GM18867 (cell line): Measurements from ENCODE around the gene ALG12.
A peak's percentile ranks its signal among the peaks of the same experiment; 100 is the strongest.

Source experiments
- ATAC-seq: cut with Tn5 transposase; IDR thresholded peaks from one replicate; pipeline ENCODE4 v1.9.1; 2021; ENCODE audit warnings: mild to moderate bottlenecking, moderate library complexity; ENCODE audit not compliant: unreplicated experiment

ALG12 gene

DNA sequence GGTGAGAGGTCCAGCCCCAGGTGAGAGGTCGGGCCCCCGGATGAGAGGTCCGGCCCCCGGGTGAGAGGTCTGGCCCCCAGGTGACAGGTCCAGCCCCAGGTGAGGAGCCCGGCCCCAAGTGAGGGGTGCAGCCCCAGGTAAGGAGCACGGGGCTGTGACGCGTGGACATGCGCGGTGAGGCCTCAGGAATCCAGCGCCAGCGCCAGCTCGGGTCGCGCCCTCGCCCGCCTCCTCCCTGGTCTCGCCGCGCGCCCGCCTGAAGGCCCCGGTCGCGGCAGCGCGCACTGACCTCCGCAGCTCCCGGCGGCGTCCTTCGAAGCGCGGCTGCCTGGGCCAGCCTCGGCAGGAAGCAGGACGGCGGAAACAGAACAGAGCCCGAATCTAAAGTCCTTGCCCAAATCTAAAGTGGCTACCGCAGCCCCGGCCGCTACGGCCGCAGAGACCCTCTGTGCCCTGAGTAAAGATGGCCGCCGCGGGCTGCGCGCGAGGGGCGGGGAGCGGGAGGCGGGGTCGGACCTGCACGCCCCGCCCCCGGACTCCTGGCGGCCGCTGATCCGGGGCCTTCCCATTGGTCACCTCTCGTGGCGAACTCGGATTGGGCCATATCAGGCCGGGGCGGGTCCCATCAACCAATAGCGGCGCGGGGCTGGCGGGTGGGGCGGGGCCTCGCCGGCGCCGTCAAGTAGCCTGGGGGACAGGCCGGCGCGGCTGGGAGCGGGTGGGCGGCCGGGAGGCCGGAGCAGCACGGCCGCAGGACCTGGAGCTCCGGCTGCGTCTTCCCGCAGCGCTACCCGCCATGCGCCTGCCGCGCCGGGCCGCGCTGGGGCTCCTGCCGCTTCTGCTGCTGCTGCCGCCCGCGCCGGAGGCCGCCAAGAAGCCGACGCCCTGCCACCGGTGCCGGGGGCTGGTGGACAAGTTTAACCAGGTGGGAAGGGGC lies at the start of gene ALG12, which contains the start of gene CRELD2:
ALG12 (minus strand) TSS at position 465 of the 937 bp plus-strand sequence. CDS start 4,673 bp downstream, outside the sequence.
CRELD2 (plus strand) TSS at position 661 of the 937 bp plus-strand sequence; CDS start at position 797, 136 bp downstream.
- peak; percentile 88 for ATAC-seq

DNA sequence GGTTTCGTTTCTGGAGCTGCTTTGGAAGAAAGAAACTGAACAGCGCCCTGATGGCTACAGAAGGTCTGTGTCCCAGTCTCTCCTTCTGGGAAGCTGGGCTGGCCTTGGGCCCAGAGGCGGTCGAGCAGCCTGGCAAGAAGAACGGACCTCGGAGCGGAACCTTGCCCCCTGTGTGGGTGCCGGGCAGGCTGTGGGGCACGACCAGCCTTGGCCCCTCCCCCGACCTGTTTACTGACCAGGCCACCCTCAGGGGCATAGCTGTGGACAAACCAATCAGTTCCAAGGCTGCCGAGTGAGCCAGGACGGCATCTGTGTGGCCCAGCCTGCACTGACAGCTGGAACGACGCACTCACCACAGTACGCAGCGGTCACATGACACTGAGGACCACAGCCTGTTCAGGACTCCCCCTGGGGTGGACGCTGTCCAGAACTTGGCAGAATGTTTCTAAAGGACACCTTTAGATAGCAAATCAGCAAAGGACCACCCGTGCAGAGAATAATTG lies 49.5 kb upstream of the ALG12 start:
- no peak for ATAC-seq

DNA sequence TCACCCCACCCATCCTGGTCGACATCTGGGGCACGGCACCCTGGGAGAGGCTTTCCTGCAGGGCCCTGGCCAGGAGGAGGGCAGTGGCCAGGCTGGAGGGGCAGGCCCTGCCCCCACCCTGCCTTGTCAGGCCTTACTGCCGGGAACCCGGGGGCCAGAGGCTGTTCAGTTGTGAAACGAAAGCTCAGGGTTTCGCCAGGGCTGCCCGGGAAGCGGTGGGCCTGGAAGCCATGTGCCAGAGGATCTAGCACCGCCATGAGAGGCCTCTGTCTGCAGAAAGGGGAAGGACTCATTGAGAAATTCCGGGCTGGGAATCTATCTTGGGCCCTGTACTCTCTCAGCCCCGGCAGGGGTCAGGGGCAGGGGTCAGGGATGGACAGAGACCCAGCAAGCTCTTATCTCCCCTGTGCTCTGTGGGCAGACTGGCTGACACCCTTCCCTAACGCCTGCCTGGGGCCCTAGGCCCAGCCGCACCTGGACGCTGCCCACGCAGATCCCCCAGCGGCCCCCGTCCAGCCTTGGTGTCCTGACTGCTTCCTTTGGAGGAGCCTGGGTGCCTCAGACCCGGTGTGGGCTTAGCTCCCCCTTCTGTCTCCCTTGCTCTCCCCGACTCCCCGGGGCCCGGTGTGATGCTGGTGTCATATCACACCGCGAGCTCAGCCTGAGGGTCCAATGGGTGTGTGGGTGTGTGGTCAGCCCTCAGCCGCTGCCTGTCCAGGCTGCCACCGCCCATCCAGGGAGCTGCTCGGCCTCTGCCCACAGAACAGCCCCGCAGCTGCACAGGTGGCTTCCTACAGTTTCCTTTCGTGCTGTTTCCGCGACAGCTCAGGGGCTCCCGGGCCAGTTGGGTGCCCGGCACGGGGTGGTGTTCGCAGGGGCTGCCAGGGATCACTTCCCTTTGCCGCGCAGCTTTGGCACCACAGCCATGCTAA lies 48.8 kb upstream of the ALG12 start:
- ATAC-seq = no peak

DNA sequence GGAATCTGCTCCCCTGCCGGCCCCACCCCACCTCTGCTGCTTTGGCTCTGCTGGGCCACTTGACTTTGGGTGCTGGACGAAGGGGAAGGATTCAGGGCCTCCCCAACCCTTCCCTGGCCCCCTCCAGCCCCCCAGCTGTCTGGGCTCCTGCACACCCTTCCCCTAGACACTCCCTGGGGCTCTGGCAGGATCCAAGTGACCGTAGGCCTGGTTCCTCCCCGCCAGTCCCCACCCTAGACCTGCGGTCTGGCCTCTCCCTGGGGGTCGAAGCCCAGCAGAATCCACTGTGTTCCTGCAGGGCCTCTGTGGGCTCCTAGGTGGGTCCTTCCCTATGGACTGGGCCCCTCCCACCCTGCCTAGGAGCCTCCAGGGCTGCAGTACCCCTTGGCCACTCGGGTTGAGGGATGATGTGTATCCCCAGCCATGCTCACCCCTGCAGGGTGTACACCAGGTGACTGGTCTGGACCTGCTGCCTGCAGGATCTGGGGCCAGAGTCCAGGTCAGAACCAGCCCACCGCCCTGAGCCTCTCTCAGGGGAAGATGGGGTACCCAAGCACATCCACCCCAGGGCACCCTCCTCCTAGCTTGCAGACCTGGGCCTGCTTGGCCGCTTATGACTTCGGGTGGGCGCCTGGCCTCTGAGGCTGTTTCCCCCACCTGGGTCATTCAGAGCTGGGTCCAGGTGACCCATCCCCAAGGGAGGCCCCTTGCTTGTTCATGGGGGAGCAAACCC lies 48.0 kb upstream of the ALG12 start:
- ATAC-seq = no peak

DNA sequence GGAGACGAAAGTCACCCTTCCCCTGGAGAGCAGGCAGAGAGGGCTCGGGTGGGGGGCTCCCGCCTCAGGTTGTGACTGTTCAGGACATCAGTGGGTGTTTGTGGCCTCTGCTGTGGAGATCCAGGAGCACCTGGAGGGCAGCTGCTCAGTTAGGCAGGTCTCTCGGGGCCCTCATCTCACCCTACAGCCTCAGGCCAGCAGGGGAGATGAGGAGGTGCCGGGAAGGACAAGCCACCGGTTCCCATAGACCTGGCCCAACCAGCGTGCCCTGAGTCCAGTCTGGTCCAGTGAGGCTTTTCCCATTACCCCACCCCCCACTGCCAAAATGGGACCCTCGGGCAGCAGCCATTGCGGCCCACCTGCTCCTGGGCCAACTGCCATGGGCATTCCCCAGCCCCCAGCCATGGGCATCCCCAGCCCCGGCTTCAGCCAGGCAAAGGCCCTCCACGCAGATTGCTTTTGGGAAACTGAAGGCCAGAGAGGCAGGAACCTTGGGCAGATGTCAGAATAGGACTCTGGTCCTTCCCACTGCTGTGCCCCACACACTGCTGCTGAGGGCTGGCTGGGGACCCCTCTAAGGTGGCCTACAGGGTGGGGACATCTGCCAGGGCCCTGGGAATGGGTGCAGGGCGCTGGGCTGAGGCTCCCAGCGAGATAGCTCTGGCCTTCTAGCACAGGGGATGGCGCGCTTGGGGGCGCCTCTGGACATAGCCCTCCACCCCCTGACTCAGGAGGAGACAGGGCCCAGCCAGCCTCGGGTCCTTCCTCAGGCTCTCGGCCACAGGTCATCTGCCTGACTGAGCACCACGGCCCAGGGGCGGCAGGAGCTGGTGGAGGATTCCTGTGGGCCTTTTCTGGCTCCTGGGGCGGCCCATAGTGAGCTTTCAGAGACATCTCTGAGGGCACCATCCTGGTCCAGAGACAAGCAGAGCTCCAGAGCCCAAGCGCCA lies 47.1 kb upstream of the ALG12 start:
- ATAC-seq = no peak

DNA sequence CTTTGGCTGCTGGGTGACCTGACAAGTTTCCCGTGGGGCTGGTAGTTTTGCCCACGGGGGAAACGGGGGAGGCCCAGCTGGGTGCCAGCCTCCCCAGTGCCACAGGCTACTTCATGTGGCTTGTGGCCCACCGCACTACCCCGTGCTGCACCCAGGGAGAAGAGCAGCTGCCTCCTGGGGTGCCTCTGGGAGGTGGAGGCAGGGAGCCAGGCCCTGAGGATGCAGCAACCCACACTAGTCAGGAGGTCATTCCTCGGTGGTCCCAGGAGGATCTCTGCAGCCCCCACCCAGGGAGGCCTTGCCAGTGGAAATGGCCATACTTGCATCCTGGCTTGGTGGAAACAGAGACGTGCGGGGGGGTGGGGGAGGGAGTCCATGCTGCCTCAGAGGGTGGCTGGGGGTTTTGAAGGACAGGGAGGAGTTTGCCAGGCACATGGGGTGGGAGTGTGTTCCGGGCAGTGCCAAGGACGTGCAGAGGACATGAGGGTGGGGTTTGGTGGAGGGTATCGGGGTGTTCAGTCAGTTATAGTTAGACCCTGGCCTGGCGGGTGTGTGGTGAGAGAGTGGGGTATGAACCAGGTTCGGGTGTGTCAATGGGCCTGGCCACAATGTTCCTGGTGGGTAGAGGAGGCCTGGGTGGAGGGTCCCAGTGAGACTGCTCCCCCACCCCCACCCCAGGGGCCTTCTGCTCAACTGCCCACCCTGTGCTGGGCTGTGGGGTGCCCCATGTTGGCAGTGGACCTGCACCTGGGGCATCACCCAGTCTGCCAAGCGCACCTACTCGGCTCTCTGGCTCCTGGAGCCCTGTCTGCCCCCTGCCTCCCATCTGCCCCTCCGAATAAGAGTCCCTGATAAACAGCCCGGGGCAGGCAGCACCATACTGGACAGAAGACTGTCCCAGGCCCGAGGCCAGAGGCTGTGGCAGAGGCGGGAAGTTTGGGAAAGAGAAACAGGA lies 46.2 kb upstream of the ALG12 start:
- no peak for ATAC-seq

DNA sequence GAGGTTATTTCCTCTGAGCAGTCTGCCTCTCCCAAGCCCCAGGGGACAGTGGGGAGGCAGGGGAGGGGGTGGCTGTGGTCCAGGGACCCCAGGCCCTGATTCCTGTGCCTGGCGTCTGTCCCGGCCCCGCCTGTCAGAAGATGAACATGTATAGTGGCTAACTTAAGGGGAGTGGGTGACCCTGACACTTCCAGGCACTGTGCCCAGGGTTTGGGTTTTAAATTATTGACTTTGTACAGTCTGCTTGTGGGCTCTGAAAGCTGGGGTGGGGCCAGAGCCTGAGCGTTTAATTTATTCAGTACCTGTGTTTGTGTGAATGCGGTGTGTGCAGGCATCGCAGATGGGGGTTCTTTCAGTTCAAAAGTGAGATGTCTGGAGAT lies 45.4 kb upstream of the ALG12 start:
- no peak for ATAC-seq

DNA sequence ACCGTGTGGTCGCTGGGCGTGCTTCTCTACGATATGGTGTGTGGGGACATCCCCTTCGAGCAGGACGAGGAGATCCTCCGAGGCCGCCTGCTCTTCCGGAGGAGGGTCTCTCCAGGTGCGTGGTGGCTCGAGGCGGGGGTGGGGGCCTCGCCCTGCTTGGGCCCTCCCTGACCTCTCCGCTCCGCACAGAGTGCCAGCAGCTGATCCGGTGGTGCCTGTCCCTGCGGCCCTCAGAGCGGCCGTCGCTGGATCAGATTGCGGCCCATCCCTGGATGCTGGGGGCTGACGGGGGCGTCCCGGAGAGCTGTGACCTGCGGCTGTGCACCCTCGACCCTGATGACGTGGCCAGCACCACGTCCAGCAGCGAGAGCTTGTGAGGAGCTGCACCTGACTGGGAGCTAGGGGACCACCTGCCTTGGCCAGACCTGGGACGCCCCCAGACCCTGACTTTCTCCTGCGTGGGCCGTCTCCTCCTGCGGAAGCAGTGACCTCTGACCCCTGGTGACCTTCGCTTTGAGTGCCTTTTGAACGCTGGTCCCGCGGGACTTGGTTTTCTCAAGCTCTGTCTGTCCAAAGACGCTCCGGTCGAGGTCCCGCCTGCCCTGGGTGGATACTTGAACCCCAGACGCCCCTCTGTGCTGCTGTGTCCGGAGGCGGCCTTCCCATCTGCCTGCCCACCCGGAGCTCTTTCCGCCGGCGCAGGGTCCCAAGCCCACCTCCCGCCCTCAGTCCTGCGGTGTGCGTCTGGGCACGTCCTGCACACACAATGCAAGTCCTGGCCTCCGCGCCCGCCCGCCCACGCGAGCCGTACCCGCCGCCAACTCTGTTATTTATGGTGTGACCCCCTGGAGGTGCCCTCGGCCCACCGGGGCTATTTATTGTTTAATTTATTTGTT lies 44.8 kb upstream of the ALG12 start:
- no peak for ATAC-seq

DNA sequence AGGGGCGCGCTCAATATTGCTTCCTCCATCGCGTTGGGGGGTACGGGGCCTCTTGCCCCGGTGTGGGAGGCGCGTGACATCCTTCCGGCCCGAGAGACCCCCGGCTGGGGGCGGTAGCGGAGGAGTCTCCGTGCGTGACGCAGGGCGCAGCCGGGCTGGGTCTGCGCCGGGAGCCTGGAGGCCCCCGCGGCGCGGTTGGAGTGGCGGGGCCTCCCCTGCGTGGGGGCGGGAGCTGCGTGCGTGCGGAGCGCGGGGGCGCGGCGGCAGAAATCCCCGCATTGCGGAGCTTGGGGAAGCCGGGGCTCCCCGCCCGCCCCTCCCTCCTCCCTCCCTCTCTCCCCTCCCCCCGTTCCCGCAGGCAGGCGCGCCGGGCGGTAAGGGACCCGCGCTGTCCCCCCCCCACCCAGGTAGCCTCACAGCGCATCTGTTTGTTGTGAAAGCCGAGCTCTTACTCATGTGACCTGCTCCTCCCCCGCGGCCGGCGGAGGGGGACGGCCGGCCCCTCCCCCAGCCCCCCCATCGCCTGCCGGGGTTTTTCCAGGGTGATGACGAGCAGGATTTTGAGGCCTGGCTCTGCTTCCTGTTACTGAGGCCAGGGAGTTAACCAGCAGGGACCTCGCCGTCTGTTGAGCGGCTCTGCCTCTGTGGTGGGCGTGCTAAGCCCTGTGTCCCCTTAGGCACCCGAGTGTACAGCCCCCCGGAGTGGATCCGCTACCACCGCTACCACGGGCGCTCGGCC lies 43.9 kb upstream of the ALG12 start:
- ATAC-seq = no peak

DNA sequence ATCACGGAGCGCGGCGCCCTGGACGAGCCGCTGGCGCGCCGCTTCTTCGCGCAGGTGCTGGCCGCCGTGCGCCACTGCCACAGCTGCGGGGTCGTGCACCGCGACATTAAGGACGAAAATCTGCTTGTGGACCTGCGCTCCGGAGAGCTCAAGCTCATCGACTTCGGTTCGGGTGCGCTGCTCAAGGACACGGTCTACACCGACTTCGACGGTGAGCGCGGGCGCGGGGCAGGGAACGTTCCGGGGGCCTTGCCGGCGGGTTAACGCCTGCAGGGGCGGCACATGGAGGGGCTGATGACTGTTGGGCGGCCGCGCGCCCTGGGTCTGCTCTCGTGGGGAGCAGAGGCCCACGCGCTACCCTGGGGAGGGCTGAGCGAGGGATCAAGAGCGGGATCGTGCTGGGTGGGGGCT lies 43.4 kb upstream of the ALG12 start:
- ATAC-seq = no peak

DNA sequence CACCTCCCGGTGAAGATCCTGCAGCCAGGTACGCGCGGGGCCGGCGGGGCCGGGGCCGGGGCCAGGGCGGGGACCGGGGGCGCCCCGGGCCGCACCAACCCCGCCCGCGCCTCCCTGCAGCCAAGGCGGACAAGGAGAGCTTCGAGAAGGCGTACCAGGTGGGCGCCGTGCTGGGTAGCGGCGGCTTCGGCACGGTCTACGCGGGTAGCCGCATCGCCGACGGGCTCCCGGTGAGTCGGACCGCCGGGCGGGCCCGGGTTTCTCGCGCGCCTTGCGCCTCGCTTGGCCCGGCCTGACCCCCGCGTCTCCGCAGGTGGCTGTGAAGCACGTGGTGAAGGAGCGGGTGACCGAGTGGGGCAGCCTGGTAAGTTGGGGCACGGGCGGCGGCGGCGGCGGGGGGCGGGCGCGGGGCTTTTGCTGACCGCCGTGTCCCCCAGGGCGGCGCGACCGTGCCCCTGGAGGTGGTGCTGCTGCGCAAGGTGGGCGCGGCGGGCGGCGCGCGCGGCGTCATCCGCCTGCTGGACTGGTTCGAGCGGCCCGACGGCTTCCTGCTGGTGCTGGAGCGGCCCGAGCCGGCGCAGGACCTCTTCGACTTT lies 42.9 kb upstream of the ALG12 start:
- ATAC-seq = peak; percentile 0

DNA sequence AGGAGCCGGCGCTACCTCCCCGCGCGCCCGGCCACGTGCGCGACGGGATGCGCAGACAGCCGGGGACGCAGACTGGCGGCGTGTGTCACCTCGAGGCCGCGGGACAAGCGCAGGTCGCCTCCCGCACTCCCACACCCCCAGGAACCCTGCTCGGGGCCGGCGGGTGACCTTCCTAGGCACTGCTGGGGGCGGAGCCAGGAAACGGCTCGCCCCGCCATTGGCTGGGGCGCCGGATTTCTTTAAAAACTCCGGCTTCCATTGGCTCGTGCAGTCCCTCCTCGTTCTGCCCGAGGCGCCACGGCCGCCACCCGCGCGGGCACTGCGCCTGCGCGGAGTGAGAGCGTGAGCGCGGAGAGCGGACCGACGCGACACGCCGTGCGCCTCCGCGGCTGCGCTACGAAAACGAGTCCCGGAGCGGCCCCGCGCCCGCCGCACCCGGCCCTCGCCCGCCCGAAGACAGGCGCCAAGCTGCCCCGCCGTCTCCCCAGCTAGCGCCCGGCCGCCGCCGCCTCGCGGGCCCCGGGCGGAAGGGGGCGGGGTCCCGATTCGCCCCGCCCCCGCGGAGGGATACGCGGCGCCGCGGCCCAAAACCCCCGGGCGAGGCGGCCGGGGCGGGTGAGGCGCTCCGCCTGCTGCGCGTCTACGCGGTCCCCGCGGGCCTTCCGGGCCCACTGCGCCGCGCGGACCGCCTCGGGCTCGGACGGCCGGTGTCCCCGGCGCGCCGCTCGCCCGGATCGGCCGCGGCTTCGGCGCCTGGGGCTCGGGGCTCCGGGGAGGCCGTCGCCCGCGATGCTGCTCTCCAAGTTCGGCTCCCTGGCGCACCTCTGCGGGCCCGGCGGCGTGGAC lies 42.1 kb upstream of the ALG12 start, which contains the start of gene PIM3:
PIM3 (plus strand) TSS at position 614 of the 846 bp plus-strand sequence; CDS start at position 790, 176 bp downstream.
- peak; percentile 73 for ATAC-seq

DNA sequence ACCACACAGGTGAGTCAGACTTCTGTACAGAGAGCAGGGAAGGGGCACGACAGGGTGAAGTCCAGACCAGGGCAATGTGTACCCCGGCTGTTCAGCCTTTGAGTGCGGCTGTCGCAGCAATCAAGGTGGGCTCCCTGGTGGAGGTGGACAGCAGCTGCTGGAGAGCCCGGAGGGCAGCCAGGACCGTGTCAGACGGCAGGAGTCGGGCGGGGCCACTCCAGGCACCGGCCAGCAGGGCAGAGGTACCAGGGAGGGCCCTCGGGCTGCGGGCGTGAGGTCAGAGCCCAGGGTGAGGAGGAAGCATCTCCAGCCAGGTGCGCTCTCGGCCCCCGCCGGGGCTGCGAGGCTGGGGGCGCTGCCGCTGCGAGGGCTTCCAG lies 41.5 kb upstream of the ALG12 start:
- ATAC-seq = no peak

DNA sequence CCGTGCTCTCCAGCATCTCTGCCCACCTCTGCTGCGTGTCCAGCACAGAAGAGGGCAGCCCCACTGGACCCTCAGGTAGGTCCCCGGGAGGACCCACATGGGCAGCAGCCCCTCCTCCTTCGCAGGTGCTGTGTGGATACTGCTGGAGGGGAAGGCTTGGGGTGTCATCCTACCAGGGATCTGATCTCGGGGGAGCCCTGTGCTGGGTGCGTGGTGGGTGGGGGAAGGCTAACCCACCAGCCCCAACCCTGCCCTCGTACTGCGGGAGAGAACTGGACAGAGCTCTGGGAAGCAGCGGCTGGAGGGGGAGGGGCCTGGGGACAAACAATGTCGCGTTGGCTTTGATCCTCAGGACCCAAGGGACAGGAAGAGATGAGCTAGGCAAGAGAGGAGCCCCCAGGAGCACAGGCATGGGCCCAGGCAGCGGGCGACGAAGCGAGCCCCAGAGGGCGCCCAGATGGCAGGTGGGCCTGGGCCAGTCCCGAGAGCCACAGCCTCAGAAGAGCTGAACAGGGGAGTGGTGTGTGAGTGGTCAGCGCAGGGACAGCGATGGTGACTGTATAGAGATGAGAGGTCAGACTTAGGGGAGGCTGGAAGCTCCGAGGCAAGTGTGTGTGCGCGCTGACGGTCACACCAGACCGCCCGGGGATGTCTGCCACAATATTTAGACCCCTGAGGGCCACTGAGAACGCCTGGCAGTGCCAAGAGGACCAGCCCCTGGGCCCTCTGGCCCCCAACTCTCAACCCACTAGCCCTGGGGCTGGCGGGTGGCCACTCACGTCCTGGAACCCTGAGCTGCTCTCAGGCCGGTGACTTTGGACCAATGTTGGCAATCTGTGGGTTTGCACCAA lies 40.9 kb upstream of the ALG12 start:
- no peak for ATAC-seq
